Dermis lymphatic vessel endothelial cell (primary cell): ENCODE measurements around the gene APPL1. TPM values are rescaled to one million over a fixed set of nuclear protein-coding genes. Genes with fewer than 3 reads are reported as not detected.

Experiments
- total RNA-seq: library from RNA; depleted of rRNA; stranded (reverse); fragments of >200 nt; gene quantifications from 2 replicates; pipeline ENCODE4 v1.2.1, GENCODE V29; 2014

Gene APPL1, protein sequence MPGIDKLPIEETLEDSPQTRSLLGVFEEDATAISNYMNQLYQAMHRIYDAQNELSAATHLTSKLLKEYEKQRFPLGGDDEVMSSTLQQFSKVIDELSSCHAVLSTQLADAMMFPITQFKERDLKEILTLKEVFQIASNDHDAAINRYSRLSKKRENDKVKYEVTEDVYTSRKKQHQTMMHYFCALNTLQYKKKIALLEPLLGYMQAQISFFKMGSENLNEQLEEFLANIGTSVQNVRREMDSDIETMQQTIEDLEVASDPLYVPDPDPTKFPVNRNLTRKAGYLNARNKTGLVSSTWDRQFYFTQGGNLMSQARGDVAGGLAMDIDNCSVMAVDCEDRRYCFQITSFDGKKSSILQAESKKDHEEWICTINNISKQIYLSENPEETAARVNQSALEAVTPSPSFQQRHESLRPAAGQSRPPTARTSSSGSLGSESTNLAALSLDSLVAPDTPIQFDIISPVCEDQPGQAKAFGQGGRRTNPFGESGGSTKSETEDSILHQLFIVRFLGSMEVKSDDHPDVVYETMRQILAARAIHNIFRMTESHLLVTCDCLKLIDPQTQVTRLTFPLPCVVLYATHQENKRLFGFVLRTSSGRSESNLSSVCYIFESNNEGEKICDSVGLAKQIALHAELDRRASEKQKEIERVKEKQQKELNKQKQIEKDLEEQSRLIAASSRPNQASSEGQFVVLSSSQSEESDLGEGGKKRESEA
- total RNA-seq: 36.4 and 56.6 TPM in 2 replicates

DNA sequence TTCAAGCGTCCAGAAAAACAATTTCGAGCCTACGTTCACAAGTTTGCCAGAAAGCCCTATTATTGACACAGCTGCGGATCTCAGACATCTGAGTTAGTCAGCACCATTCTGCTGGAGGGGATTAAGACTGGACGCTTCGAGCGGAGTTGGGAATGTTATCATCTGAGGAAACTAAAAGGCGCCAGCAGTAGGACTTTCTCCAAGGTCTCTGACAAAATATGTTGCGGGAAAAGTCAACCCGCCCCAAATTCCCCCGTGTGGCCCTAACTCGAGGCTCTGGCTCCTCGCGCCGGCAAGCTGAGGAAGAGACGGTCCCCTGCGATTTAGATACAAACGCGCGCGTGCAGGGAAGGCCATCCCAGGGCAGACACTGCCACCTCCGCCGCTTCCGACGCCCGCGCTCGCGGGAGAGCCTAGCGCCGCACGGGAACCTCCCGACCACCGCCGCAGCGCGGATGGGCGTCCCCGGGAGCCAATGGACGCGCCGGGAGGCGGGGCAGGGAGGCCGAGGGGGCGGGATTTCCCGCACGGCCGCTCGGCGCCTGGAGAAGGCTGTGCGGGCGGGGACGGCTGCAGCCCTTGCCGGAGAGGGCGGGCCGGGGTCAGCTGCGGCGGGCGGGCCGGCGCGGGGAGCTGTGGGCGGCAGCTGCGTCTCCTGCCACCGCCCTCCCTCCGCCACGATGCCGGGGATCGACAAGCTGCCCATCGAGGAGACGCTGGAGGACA, at the start of gene APPL1:
Gene APPL1 (plus strand): TSS at position 526 of the 726 bp plus-strand sequence. CDS start 155 bp downstream, at position 681.

DNA sequence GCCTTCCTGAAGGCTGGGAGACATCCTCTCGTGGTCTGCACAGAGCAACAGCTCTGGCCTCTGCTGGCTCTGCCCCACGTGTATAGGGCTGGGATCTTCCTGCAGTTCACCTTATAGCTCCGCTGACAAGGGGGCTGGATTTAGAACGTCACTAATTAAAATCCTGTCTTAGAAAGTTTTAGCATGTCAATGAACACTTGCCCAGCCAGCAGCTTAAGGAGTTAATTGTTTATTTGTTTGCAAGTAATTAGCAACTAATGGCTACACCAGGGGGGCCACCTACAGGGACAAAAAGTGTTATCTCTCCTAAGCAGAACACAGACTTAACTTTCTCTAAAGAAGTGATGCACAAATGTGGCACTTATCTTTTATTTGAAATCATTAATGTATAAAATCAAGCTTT, 27.6 kb upstream of the APPL1 start, which contains the start of gene HESX1:
Gene HESX1 (minus strand): TSS at position 84 of the 403 bp plus-strand sequence. CDS start 60 bp downstream, at position 24.

DNA sequence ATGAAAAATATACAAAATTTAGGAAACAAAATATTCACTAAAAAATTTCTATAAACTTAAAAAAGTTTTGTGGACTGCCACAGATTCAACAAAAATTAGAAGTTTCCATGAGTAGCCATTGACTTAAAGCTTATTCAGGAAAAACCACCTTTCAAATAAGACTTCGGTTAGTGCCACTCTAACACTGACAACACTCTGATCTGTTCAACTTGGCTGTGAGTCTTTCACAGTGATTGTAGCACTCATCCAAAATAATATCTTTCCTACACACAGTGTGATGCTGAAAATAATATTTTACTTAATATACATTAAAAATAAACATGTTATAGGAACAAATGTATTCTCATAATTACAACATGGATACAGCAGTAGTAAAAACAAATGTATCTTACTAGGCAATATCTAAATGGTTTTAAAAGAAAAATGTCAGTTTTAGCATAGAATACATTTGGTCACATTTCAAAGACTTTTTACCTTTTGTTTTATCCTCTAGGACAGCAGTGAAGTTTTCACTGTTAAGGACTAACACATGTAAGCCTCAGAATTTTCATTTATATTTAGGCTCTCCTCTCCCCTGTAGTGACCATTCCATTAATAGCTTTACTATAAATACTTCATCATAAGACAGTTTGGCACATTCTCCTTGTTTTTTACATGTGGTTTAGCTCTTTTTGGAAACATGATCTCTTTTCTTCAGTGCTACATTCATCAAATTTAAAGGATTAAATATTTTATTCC, 64.8 kb downstream of the APPL1 start, which contains the start of gene ASB14:
Gene ASB14 (minus strand): TSS at position 527 of the 738 bp plus-strand sequence. CDS start 652 bp downstream, outside the sequence.

Other genes with a start within 250 kb of the APPL1 start
- 0.22 and 0.52 TPM in 2 replicates for gene SPATA12, start 167.1 kb upstream of the APPL1 start, total RNA-seq
- 0.22 and 1.0 TPM in 2 replicates for gene IL17RD, start 62.4 kb upstream of the APPL1 start, total RNA-seq
- gene HESX1, start 27.8 kb upstream of the APPL1 start, total RNA-seq: 0.33 and 0.60 TPM in 2 replicates
- gene ASB14, start 65.0 kb downstream of the APPL1 start, total RNA-seq: not detected in 2 replicates